Measurements from ENCODE around the gene PLA2G4F. TPM values are rescaled to one million over a fixed set of nuclear protein-coding genes. Genes with fewer than 3 reads are reported as not detected.
A peak's percentile ranks its signal among the peaks of the same experiment; 100 is the strongest.

The PLA2G4F gene
- total and polyA plus RNA-seq, 2 donors from 2014 or later = 35.9 to 51.2 TPM

DNA sequence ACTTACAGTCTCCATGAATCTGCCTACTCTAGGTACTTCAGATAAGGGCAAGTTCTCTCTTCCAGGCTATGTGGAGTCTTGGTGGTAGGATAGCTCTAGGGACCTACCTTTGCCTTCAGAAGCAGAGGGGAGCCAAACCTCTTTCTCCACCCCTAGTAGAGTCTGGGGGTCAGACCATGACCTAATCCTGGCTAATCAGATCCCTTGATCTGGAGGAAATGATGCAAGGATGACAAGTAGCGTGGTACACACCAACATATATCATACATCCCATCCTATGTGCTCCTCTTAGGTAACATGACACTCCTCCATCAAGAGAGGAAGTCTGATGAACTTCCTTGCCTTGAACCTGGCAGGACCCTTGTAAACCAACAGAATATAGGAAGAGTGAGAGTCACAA is 15.4 kb upstream of the PLA2G4F start:
- no peak overlapping the region for H3K4me3 ChIP-seq (ENCODE audit: low read length in 3 of 3)
- H3K4me1 ChIP-seq (ENCODE audit: control insufficient read depth in 2 of 3, insufficient read depth in 2 of 3, low read depth in 1 of 3, low read length in 3 of 3) = no peaks in the 10 kb centered on the region
- H3K27ac ChIP-seq (ENCODE audit: low read depth in 2 of 2, low read length in 2 of 2) = peak overlapping the region in 1 of 2 donors; percentile 8
- H3K27me3 ChIP-seq (ENCODE audit: control insufficient read depth, insufficient read depth, low read length) = no peaks in the 10 kb centered on the region
- no peak overlapping the region for H3K9ac ChIP-seq (ENCODE audit: low read length in 3 of 3)
- DNase-seq (no peak), FAIRE-seq (no peak)
- H3K9me3 ChIP-seq (ENCODE audit: control insufficient read depth in 2 of 3, insufficient read depth in 1 of 3, low read length in 3 of 3) = no peaks in the 10 kb centered on the region
- intact Hi-C loops (cut with DNase I) = no loop called here
- H3K36me3 ChIP-seq (ENCODE audit: control insufficient read depth in 2 of 3, insufficient read depth in 3 of 3, low read length in 3 of 3) = peaks cover 10 to 48% (median 39%) of the 10 kb centered on the region in 3 donors
- TF ChIP-seq, protein P1, sequence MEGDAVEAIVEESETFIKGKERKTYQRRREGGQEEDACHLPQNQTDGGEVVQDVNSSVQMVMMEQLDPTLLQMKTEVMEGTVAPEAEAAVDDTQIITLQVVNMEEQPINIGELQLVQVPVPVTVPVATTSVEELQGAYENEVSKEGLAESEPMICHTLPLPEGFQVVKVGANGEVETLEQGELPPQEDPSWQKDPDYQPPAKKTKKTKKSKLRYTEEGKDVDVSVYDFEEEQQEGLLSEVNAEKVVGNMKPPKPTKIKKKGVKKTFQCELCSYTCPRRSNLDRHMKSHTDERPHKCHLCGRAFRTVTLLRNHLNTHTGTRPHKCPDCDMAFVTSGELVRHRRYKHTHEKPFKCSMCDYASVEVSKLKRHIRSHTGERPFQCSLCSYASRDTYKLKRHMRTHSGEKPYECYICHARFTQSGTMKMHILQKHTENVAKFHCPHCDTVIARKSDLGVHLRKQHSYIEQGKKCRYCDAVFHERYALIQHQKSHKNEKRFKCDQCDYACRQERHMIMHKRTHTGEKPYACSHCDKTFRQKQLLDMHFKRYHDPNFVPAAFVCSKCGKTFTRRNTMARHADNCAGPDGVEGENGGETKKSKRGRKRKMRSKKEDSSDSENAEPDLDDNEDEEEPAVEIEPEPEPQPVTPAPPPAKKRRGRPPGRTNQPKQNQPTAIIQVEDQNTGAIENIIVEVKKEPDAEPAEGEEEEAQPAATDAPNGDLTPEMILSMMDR (IDR thresholded peaks at IDR 0.05; ENCODE audit: borderline replicate concordance, extremely low read depth, insufficient read depth) = no peak

DNA sequence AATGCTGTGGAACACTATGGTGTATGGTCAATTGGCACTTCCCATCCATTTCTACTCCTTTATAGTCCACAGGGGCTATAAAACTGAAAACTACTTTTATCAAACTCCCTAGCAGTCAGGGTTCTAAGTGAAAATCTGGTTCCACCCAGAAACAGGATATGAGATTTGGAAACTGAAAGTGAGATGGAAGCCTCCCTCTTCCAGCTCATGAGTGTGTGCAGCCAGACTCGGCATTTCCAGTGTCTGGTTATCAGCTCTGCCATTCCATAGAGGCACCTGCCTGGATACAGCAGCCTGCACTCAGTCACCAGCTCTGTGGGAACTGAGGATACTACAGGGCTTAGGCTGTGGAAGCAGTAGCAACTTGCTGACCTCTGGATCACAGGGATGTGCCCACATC is 14.7 kb upstream of the PLA2G4F start:
- no peaks in the 10 kb centered on the region for H3K4me1 ChIP-seq (ENCODE audit: control insufficient read depth in 2 of 3, insufficient read depth in 2 of 3, low read depth in 1 of 3, low read length in 3 of 3)
- intact Hi-C loops (cut with DNase I) = no loop called here
- no peak overlapping the region for H3K9ac ChIP-seq (ENCODE audit: low read length in 3 of 3)
- DNase-seq (no peak), FAIRE-seq (no peak)
- TF ChIP-seq, protein P1 (IDR thresholded peaks at IDR 0.05; ENCODE audit: borderline replicate concordance, extremely low read depth, insufficient read depth) = no peak
- H3K36me3 ChIP-seq (ENCODE audit: control insufficient read depth in 2 of 3, insufficient read depth in 3 of 3, low read length in 3 of 3) = peaks cover 14 to 54% (median 44%) of the 10 kb centered on the region in 3 donors
- H3K27ac ChIP-seq (ENCODE audit: low read depth in 2 of 2, low read length in 2 of 2) = peak overlapping the region in 1 of 2 donors; percentile 2
- H3K4me3 ChIP-seq (ENCODE audit: low read length in 3 of 3) = no peak overlapping the region
- no peaks in the 10 kb centered on the region for H3K27me3 ChIP-seq (ENCODE audit: control insufficient read depth, insufficient read depth, low read length)
- H3K9me3 ChIP-seq (ENCODE audit: control insufficient read depth in 2 of 3, insufficient read depth in 1 of 3, low read length in 3 of 3) = no peaks in the 10 kb centered on the region

DNA sequence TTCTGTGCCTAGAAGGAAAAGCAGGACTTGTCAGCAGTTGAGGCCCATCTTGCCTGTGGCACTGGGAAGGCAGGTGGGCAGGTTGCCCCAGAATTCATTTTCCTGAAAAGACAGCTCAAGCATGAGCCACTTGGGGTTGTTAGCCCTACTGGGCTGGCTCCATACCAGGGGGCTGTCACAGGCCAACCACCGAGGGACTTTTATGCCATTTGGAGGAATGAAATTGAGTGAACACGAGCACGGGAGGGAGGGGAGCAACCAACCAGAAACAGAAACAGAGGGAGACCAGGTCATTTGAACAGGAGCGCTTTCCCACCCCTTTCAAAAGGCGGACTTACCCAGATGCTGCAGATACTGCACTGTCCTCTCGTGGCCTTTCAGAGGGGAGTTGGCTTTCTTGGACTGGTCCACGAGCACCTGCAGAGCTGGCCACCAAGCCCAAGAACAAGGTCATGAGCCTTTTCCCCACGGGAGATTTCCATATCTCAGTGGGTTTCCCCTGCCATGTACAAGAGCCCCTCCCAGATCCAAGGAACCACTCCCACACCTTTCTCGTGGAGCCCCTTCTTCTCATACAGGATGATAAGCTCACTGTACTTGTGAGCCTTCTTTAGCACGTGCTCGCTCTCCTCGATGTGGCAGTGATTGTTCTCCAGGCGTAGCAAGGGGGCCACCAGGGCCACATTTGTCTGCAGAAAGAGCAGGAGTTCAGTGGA is 9.9 kb upstream of the PLA2G4F start:
- no peak overlapping the region for H3K27ac ChIP-seq (ENCODE audit: low read depth in 2 of 2, low read length in 2 of 2)
- FAIRE-seq = no peak
- H3K4me1 ChIP-seq (ENCODE audit: control insufficient read depth in 2 of 3, insufficient read depth in 2 of 3, low read depth in 1 of 3, low read length in 3 of 3) = no peaks in the 10 kb centered on the region
- TF ChIP-seq, protein P1 (IDR thresholded peaks at IDR 0.05; ENCODE audit: borderline replicate concordance, extremely low read depth, insufficient read depth) = no peak
- H3K36me3 ChIP-seq (ENCODE audit: control insufficient read depth in 2 of 3, insufficient read depth in 3 of 3, low read length in 3 of 3) = peaks cover 13 to 84% (median 65%) of the 10 kb centered on the region in 3 donors
- H3K4me3 ChIP-seq (ENCODE audit: low read length in 3 of 3) = no peak overlapping the region
- H3K9me3 ChIP-seq (ENCODE audit: control insufficient read depth in 2 of 3, insufficient read depth in 1 of 3, low read length in 3 of 3) = no peaks in the 10 kb centered on the region
- intact Hi-C loops (cut with DNase I) = no loop called here
- no peak overlapping the region for H3K9ac ChIP-seq (ENCODE audit: low read length in 3 of 3)
- no peak for DNase-seq
- no peaks in the 10 kb centered on the region for H3K27me3 ChIP-seq (ENCODE audit: control insufficient read depth, insufficient read depth, low read length)
